Ovary (tissue), 9 donors: ENCODE data around the gene ATP6V1G2. TPM values are rescaled to one million over a fixed set of nuclear protein-coding genes. Genes with fewer than 3 reads are reported as not detected.

Source experiments
- DNase-seq, 5 donors: peaks; one replicate each; pipeline ENCODE4 v3.0.0-alpha.2; 2019 to 2020
- H3K27ac ChIP-seq, 2 donors: fragments of 200-600 bp; one replicate each; pipeline versions ENCODE4 v1.5.1 to v1.8.0; 2019 to 2022
- H3K27me3 ChIP-seq: fragments of 200-600 bp; one replicate; pipeline ENCODE4 v1.8.0; 2022
- H3K36me3 ChIP-seq: fragments of 200-600 bp; sonication (generic); one replicate; pipeline ENCODE4 v1.5.1; 2019
- H3K4me1 ChIP-seq: one replicate; pipeline ENCODE4 v1.8.1; 2013; ENCODE audit warnings: mild to moderate bottlenecking, moderate library complexity; ENCODE audit not compliant: insufficient read depth
- H3K4me3 ChIP-seq: fragments of 200-600 bp; sonication (generic); one replicate; pipeline ENCODE4 v1.5.1; 2017
- H3K9me3 ChIP-seq, 2 donors: fragments of 200-600 bp in 1 of 2; sonication (generic) in 1 of 2; one replicate each; pipeline versions ENCODE4 v1.5.1 to v1.8.1; 2013 to 2019; ENCODE audit warnings: mild to moderate bottlenecking in 1 of 2, moderate library complexity in 1 of 2
- CTCF ChIP-seq, 3 donors: fragments of 450-650 bp in 2 of 3; fragments of 200-600 bp in 1 of 3; IDR thresholded peaks; one replicate each; pipeline versions ENCODE4 v1.5.1 to v1.8.0; 2016 to 2022; ENCODE audit warnings: antibody characterized with exemption in 3 of 3, mild to moderate bottlenecking in 1 of 3
- EP300 ChIP-seq: sonication (generic); formaldehyde crosslinking; IDR thresholded peaks from one replicate; pipeline ENCODE4 v1.6.1; 2017; ENCODE audit warnings: antibody characterized with exemption
- POLR2A ChIP-seq: fragments of 450-650 bp; IDR thresholded peaks from one replicate; pipeline ENCODE4 v1.6.1; 2017; ENCODE audit warnings: antibody characterized with exemption, mild to moderate bottlenecking, moderate library complexity
- WGBS, 3 donors: extraction: QIAGEN DNeasy Blood & Tissue Kit in 1 of 3; methylation state at CpG; one replicate each; pipeline versions ENCODE4 v1.1.5 to v1.1.7; 2013 to 2017; 5-methylcytosine and 5-hydroxymethylcytosine counted together
- intact Hi-C, 4 donors: fragments of 100-400 bp; cut with DNase I; formaldehyde crosslinking; loops; one replicate each; pipeline versions ENCODE4 v1.11.0 to v1.15.1; 2022 to 2023
- polyA plus RNA-seq, 2 donors: library from polyadenylated mRNA; stranded (reverse); fragments of 200-250 nt in 1 of 2; fragments of 350-450 nt in 1 of 2; fragmentation: Illumina TruSeq in 1 of 2; extraction: RNeasy Lipid Tissue Mini Kit (QIAGEN cat#74804) in 1 of 2; gene quantifications; one replicate each; pipeline ENCODE4 v1.2.3, GENCODE V29; 2013 to 2014
- total RNA-seq, 7 donors: library from RNA; depleted of rRNA in 2 of 7; stranded (reverse); fragments of >200 nt in 2 of 7; fragmentation: NEBNext Ultra II Directional in 3 of 7; extraction: Animal tissue kit (Norgen Biotek cat#: 25700) in 3 of 7; gene quantifications; one replicate each; pipeline versions ENCODE4 v1.1.0 to v1.2.4, GENCODE V29; 2016 to 2023
- donor health status: DM: no; HTN: no; CAD: no; lungs with moderate emphysema.
- donor health status: DM: no; HTN: no; CAD: no.
- donor health status: Bipolar disorder and iron deficiency.
- donor health status: DM: yes; HTN: yes; CAD: no.
- donor health status: DM: no; HTN: no; CAD: no.
- donor health status: DM: yes; HTN: yes; CAD: no.

The ATP6V1G2 gene
- total and polyA plus RNA-seq, 9 donors: 0.93 to 9.3 (median 2.5) TPM

- intact Hi-C loops: loop anchor here in 1 of 4 donors (5.0 kb wide), 1 partner anchor 32 kb away; the partner anchor contains the start of genes ATP6V1G2 and NFKBIL1
- H3K4me3 ChIP-seq: no peak overlapping the region
- H3K4me1 ChIP-seq: peaks cover 5% of the 10 kb centered on the region
Observed at GRCh38 chr6:31579546-31580437, 33.4 kb upstream of the ATP6V1G2 start.

DNA sequence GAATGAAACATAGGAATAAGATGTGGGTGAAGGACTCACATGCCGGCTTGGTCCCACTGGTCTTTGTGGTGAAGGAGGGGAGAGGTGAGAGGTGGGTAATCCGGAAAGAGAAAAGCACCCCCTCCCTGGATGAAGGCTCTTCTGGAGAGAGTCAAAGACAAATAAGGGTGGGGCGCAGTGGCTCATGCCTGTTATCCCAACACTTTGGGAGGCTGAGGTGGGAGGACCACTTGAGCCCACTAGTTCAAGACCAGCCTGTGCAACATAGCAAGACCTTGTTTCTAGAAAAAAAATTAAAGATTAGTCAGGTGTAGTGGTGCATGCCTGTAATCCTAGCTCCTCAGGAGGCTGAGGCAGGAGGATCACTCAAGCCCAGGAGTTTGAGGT lies 32.7 kb upstream of the ATP6V1G2 start:
- DNase-seq: no peak
- Histone ChIP-seq H3K27me3 (no peaks in the 10 kb centered on the region), H3K9me3 (no peaks in the 10 kb centered on the region), H3K4me1 (peaks cover 5% of the 10 kb centered on the region), H3K4me3 (no peak overlapping the region), H3K36me3 (no peaks in the 10 kb centered on the region), H3K27ac (no peak overlapping the region)
- intact Hi-C loops: no loop called here
- no peak for TF ChIP-seq CTCF (IDR thresholded peaks at IDR 0.05)
- no peak for TF ChIP-seq EP300
- no peak for TF ChIP-seq POLR2A
- WGBS, 3 donors: 85 to 89% (median 86%) methylated on average over 3 of the region's 3 CpGs

More at GRCh38 chr6:31579546-31580437, 33.4 kb upstream of the ATP6V1G2 start:
- H3K27ac ChIP-seq: no peak overlapping the region
- H3K9me3 ChIP-seq: no peaks in the 10 kb centered on the region
- DNase-seq: no peak
- TF ChIP-seq POLR2A (no peak), CTCF (IDR thresholded peaks at IDR 0.05) (no peak), EP300 (no peak)
- H3K36me3 ChIP-seq: no peaks in the 10 kb centered on the region
- 88 to 92% (median 92%) methylated on average over 8 of the region's 8 CpGs for WGBS, 3 donors
- H3K27me3 ChIP-seq: no peaks in the 10 kb centered on the region

DNA sequence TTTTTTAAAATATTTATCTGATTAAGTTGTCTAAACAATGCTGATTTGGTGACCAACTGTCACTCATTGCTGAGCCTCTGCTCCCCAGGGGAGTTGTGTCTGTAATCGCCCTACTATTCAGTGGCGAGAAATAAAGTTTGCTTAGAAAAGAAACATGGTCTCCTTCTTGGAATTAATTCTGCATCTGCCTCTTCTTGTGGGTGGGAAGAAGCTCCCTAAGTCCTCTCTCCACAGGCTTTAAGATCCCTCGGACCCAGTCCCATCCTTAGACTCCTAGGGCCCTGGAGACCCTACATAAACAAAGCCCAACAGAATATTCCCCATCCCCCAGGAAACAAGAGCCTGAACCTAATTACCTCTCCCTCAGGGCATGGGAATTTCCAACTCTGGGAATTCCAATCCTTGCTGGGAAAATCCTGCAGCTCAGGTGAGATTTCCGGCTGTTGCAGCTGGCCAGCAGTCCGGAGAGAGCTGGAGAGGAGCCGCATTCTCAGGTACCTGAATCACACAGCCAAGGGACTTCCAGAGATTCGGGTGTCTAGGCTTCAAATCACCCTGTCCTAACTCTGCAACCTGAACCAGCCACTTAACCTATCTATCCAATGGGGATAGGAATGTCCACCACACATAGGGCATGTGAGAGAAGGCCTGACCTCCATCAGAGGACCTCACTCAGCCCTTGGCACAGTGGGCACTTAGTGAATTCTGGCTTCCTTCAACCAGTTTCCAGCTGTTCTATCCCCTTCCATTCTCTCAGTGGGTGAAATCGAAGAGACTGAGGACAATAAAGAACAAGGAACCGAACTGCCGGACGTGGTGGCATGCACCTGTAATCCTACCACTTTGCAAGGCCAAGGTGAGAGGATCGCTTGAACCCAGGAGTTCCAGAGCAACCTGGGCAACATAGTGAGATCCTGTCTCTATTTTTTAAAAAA lies 32.0 kb upstream of the ATP6V1G2 start:
- Histone ChIP-seq H3K4me1 (peaks cover 5% of the 10 kb centered on the region), H3K27ac (no peak overlapping the region), H3K36me3 (no peaks in the 10 kb centered on the region), H3K27me3 (no peaks in the 10 kb centered on the region), H3K4me3 (no peak overlapping the region), H3K9me3 (no peaks in the 10 kb centered on the region)
- WGBS, 3 donors: 82 to 86% (median 86%) methylated on average over 12 of the region's 12 CpGs
- intact Hi-C loops: no loop called here
- no peak for DNase-seq
- TF ChIP-seq CTCF (IDR thresholded peaks at IDR 0.05) (no peak), POLR2A (no peak), EP300 (no peak)

DNA sequence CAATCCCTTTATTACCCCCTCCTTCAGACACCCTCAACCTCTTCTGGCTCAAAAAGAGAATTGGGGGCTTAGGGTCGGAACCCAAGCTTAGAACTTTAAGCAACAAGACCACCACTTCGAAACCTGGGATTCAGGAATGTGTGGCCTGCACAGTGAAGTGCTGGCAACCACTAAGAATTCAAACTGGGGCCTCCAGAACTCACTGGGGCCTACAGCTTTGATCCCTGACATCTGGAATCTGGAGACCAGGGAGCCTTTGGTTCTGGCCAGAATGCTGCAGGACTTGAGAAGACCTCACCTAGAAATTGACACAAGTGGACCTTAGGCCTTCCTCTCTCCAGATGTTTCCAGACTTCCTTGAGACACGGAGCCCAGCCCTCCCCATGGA lies 31.2 kb upstream of the ATP6V1G2 start:
- Histone ChIP-seq H3K4me3 (no peak overlapping the region), H3K9me3 (no peaks in the 10 kb centered on the region), H3K27me3 (no peaks in the 10 kb centered on the region), H3K27ac (no peak overlapping the region), H3K4me1 (peaks cover 5% of the 10 kb centered on the region), H3K36me3 (no peaks in the 10 kb centered on the region)
- TF ChIP-seq POLR2A (no peak), CTCF (IDR thresholded peaks at IDR 0.05) (no peak), EP300 (no peak)
- intact Hi-C loops: no loop called here
- WGBS, 3 donors: 79 to 95% (median 85%) methylated on average over 3 of the region's 3 CpGs
- DNase-seq: no peak
